Colonic mucosa (tissue), 4 donors: ENCODE data around the gene DXO. TPM values are rescaled to one million over a fixed set of nuclear protein-coding genes. Genes with fewer than 3 reads are reported as not detected.

Experiments
- DNase-seq: peaks from one replicate; pipeline ENCODE4 v3.0.0-alpha.2; 2020
- H3K27ac ChIP-seq: fragments of 200-600 bp; one replicate; pipeline ENCODE4 v1.8.0; 2021
- H3K27me3 ChIP-seq: fragments of 200-600 bp; one replicate; pipeline ENCODE4 v1.8.0; 2021
- H3K36me3 ChIP-seq: fragments of 200-600 bp; one replicate; pipeline ENCODE4 v1.8.0; 2021
- H3K4me1 ChIP-seq: fragments of 200-600 bp; one replicate; pipeline ENCODE4 v1.8.0; 2021; ENCODE audit warnings: mild to moderate bottlenecking
- H3K4me3 ChIP-seq: fragments of 200-600 bp; one replicate; pipeline ENCODE4 v1.8.0; 2021
- H3K9ac ChIP-seq, 2 donors: one replicate each; pipeline ENCODE4 v1.7.0; 2013; ENCODE audit warnings: control low read depth in 2 of 2, low read depth in 2 of 2, low read length in 2 of 2
- H3K9me3 ChIP-seq: fragments of 200-600 bp; one replicate; pipeline ENCODE4 v1.8.0; 2021
- CTCF ChIP-seq: fragments of 200-600 bp; IDR thresholded peaks from one replicate; pipeline ENCODE4 v1.8.0; 2022; ENCODE audit warnings: antibody characterized with exemption, mild to moderate bottlenecking
- intact Hi-C: fragments of 100-400 bp; cut with DNase I; formaldehyde crosslinking; loops from one replicate; pipeline ENCODE4 v1.14.1; 2022
- total RNA-seq, 2 donors: library from RNA; stranded (reverse); fragmentation: NEBNext Ultra II Directional in 1 of 2; extraction: Animal tissue kit (Norgen Biotek cat#: 25700) in 1 of 2; gene quantifications; one replicate each; pipeline ENCODE4 v1.2.1, GENCODE V29; 2021
- donor health status: healthy.
- donor health status: DM: no; HTN: no; CAD: no.
- donor health status: DM: no; HTN: no; CAD: no.

Gene DXO
- total RNA-seq, 2 donors from 2014 or later = 13.0 to 16.1 TPM

- no peak for DNase-seq
- H3K27ac ChIP-seq = no peak overlapping the region
- H3K9ac ChIP-seq = no peak overlapping the region
- peaks cover 7% of the 10 kb centered on the region for H3K4me1 ChIP-seq
- no peaks in the 10 kb centered on the region for H3K9me3 ChIP-seq
- H3K27me3 ChIP-seq = no peaks in the 10 kb centered on the region
- no peak for TF ChIP-seq CTCF
- H3K36me3 ChIP-seq = no peaks in the 10 kb centered on the region
- intact Hi-C loops = no loop called here
- H3K4me3 ChIP-seq = no peak overlapping the region
These were observed 24.8 kb downstream of the DXO start for GRCh38 chr6:31947070-31947675.

GRCh38 chr6:31946370-31946885 is 25.5 kb downstream of the DXO start:
- DNase-seq = no peak
- H3K36me3 ChIP-seq = no peaks in the 10 kb centered on the region
- H3K9me3 ChIP-seq = no peaks in the 10 kb centered on the region
- H3K9ac ChIP-seq = peak overlapping the region; percentile 64 to 65
- H3K27me3 ChIP-seq = no peaks in the 10 kb centered on the region
- peak overlapping the region; percentile 90 for H3K27ac ChIP-seq
- H3K4me3 ChIP-seq = peak overlapping the region; percentile 23
- TF ChIP-seq CTCF = no peak
- intact Hi-C loops = no loop called here
- H3K4me1 ChIP-seq = peaks cover 7% of the 10 kb centered on the region

- Histone ChIP-seq H3K36me3 (no peaks in the 10 kb centered on the region), H3K9me3 (no peaks in the 10 kb centered on the region), H3K27ac (peak within 1 kb of the TSS; percentile 90), H3K4me3 (peak within 1 kb of the TSS; percentile 23), H3K9ac (peak within 1 kb of the TSS; percentile 64 to 65), H3K4me1 (peaks cover 7% of the 10 kb centered on the region), H3K27me3 (no peaks in the 10 kb centered on the region)
- TF ChIP-seq CTCF = no peak
- intact Hi-C loops = no loop called here
- peak; percentile 89 for DNase-seq
These were observed 26.2 kb downstream of the DXO start, which contains the start of gene CFB for GRCh38 chr6:31945507-31946369. TSS of gene CFB (plus strand) at chr6:31946095. CDS start at chr6:31946222, 127 bp downstream.

GRCh38 chr6:31945154-31945506 is 26.8 kb downstream of the DXO start:
- peak overlapping the region; percentile 90 for H3K27ac ChIP-seq
- no peak for DNase-seq
- H3K27me3 ChIP-seq = no peaks in the 10 kb centered on the region
- no peak overlapping the region for H3K4me3 ChIP-seq
- peaks cover 7% of the 10 kb centered on the region for H3K4me1 ChIP-seq
- no peaks in the 10 kb centered on the region for H3K36me3 ChIP-seq
- H3K9ac ChIP-seq = peak overlapping the region in 1 of 2 donors; percentile 64
- intact Hi-C loops = no loop called here
- no peak for TF ChIP-seq CTCF
- H3K9me3 ChIP-seq = no peaks in the 10 kb centered on the region

- TF ChIP-seq CTCF = no peak
- Histone ChIP-seq H3K9me3 (no peaks in the 10 kb centered on the region), H3K27me3 (no peaks in the 10 kb centered on the region), H3K4me1 (peaks cover 7% of the 10 kb centered on the region), H3K36me3 (no peaks in the 10 kb centered on the region), H3K4me3 (no peak overlapping the region), H3K9ac (no peak overlapping the region), H3K27ac (no peak overlapping the region)
- intact Hi-C loops = no loop called here
- DNase-seq = no peak
These were observed 28.2 kb downstream of the DXO start for GRCh38 chr6:31943742-31944141.
